GM23248 (cell line): Measurements from ENCODE around the gene NOXA1. TPM values are rescaled to one million over a fixed set of nuclear protein-coding genes. Genes with fewer than 3 reads are reported as not detected.

Experiments used
- DNase-seq: peaks from one replicate; pipeline ENCODE4 v3.0.0-alpha.2; 2015
- H2AFZ ChIP-seq: fragments of 200-600 bp; sonication (generic); 2 replicates; pipeline ENCODE4 v1.6.1; 2016; ENCODE audit warnings: antibody characterized with exemption
- H3F3A ChIP-seq: fragments of 200-600 bp; sonication (generic); 2 replicates; pipeline ENCODE4 v1.6.1; 2016; ENCODE audit warnings: mild to moderate bottlenecking, antibody characterized with exemption, mixed run types; ENCODE audit not compliant: insufficient read depth
- H3K27ac ChIP-seq: fragments of 200-600 bp; sonication (generic); 2 replicates; pipeline ENCODE4 v1.5.1; 2016; ENCODE audit warnings: mild to moderate bottlenecking
- H3K27me3 ChIP-seq: fragments of 200-600 bp; sonication (generic); replicated peaks from 2 replicates; pipeline ENCODE4 v1.6.1; 2016; ENCODE audit warnings: mild to moderate bottlenecking; ENCODE audit not compliant: insufficient read depth
- H3K36me3 ChIP-seq: fragments of 200-600 bp; sonication (generic); 2 replicates; pipeline ENCODE4 v1.6.1; 2016; ENCODE audit warnings: low read depth, mild to moderate bottlenecking
- H3K4me1 ChIP-seq: fragments of 200-600 bp; sonication (generic); 2 replicates; pipeline ENCODE4 v1.6.1; 2016; ENCODE audit warnings: mild to moderate bottlenecking; ENCODE audit not compliant: insufficient read depth
- H3K4me2 ChIP-seq: fragments of 200-600 bp; sonication (generic); one replicate; pipeline ENCODE4 v1.6.1; 2016; ENCODE audit warnings: mild to moderate bottlenecking; ENCODE audit not compliant: unreplicated experiment
- H3K4me3 ChIP-seq: fragments of 200-600 bp; sonication (generic); 2 replicates; pipeline ENCODE4 v1.5.1; 2016; ENCODE audit warnings: mild to moderate bottlenecking
- H3K79me2 ChIP-seq: fragments of 200-600 bp; sonication (generic); 2 replicates; pipeline ENCODE4 v1.6.1; 2016; ENCODE audit warnings: mild to moderate bottlenecking; ENCODE audit not compliant: insufficient read depth
- H3K9ac ChIP-seq: fragments of 200-600 bp; sonication (generic); 2 replicates; pipeline ENCODE4 v1.6.1; 2016; ENCODE audit warnings: mild to moderate bottlenecking
- H3K9me2 ChIP-seq: fragments of 200-600 bp; sonication (generic); 2 replicates; pipeline ENCODE4 v1.6.1; 2016; ENCODE audit warnings: mixed run types, mild to moderate bottlenecking, moderate library complexity; ENCODE audit not compliant: insufficient read depth
- H3K9me3 ChIP-seq: fragments of 200-600 bp; sonication (generic); one replicate; pipeline ENCODE4 v1.6.1; 2017; ENCODE audit warnings: low read depth
- H4K20me1 ChIP-seq: fragments of 200-600 bp; sonication (generic); 2 replicates; pipeline ENCODE4 v1.6.0; 2016; ENCODE audit not compliant: insufficient read depth
- EZH2 ChIP-seq: fragments of 200-600 bp; sonication (generic); IDR thresholded peaks from 2 replicates; pipeline ENCODE4 v1.6.1; 2018; ENCODE audit warnings: antibody characterized with exemption, mild to moderate bottlenecking; ENCODE audit not compliant: insufficient read depth, poor library complexity, severe bottlenecking
- EZH2phosphoT487 ChIP-seq: fragments of 200-600 bp; sonication (generic); IDR thresholded peaks from 2 replicates; pipeline ENCODE4 v1.6.1; 2018; ENCODE audit warnings: antibody characterized with exemption, moderate library complexity, mild to moderate bottlenecking, low read depth; ENCODE audit not compliant: insufficient read depth
- WGBS, 2 experiments: methylation state at CpG; one replicate each; pipeline ENCODE4 v1.1.6; 2015 to 2017; ENCODE audit warnings: low lambda C conversion rate in 2 of 2, low coverage in 1 of 2; ENCODE audit errors: missing lambda C conversion rate in 2 of 2; 5-methylcytosine and 5-hydroxymethylcytosine counted together
- in situ Hi-C: fragments of 300-500 bp; cut with MboI; formaldehyde crosslinking; loops from 2 replicates; pipeline ENCODE4 v1.15.0; 2020
- polyA plus RNA-seq: library from polyadenylated mRNA; unstranded; fragments of >200 nt; fragmentation: Nextera tagmentation; extraction: Ambion mirVana; gene quantifications from 2 replicates; pipeline ENCODE4 v1.2.1, GENCODE V29; 2016
- total RNA-seq: library from RNA; depleted of rRNA; stranded (reverse); fragments of >200 nt; shearing (Covaris generic); gene quantifications from 2 replicates; pipeline ENCODE4 v1.2.3, GENCODE V29; 2014

The NOXA1 gene
- total and polyA plus RNA-seq, 2 experiments from 2014 or later, result 0.32 to 0.39 TPM

GRCh38 chr9:137436761-137437600, 13.8 kb downstream of the NOXA1 start:
- H3K36me3 ChIP-seq, result no peaks in the 10 kb centered on the region
- no peaks in the 10 kb centered on the region for H3K27me3 ChIP-seq
- WGBS, 2 experiments, result 75 to 84% methylated on average over 19 to 23 of the region's 24 CpGs
- TF ChIP-seq EZH2phosphoT487 (no peak), EZH2 (no peak)
- in situ Hi-C loops, result no loop called here
- H3K4me1 ChIP-seq, result no peaks in the 10 kb centered on the region
- no peak overlapping the region for H2AFZ ChIP-seq
- no peak overlapping the region for H3K4me2 ChIP-seq
- H3F3A ChIP-seq, result no peaks in the 10 kb centered on the region
- no peak overlapping the region for H3K9ac ChIP-seq
- no peaks in the 10 kb centered on the region for H3K79me2 ChIP-seq
- H4K20me1 ChIP-seq, result no peaks in the 10 kb centered on the region
- H3K4me3 ChIP-seq, result no peak overlapping the region
- H3K9me2 ChIP-seq, result no peaks in the 10 kb centered on the region
- H3K27ac ChIP-seq, result no peak overlapping the region
- H3K9me3 ChIP-seq, result no peaks in the 10 kb centered on the region
- no peak for DNase-seq

GRCh38 chr9:137437691-137438590, 14.7 kb downstream of the NOXA1 start:
- no peaks in the 10 kb centered on the region for H3K4me1 ChIP-seq
- no peaks in the 10 kb centered on the region for H3K36me3 ChIP-seq
- no peaks in the 10 kb centered on the region for H3K9me2 ChIP-seq
- no peaks in the 10 kb centered on the region for H4K20me1 ChIP-seq
- no peak overlapping the region for H2AFZ ChIP-seq
- H3K4me2 ChIP-seq, result no peak overlapping the region
- no peak overlapping the region for H3K27ac ChIP-seq
- no peaks in the 10 kb centered on the region for H3K9me3 ChIP-seq
- H3K79me2 ChIP-seq, result no peaks in the 10 kb centered on the region
- H3K4me3 ChIP-seq, result no peak overlapping the region
- no peaks in the 10 kb centered on the region for H3F3A ChIP-seq
- WGBS, 2 experiments, result 75 to 80% methylated on average over 29 of the region's 40 CpGs
- H3K27me3 ChIP-seq, result no peaks in the 10 kb centered on the region
- in situ Hi-C loops, result no loop called here
- H3K9ac ChIP-seq, result no peak overlapping the region
- TF ChIP-seq EZH2phosphoT487, result no peak
- TF ChIP-seq EZH2, result no peak
- DNase-seq, result no peak

- Histone ChIP-seq H3K4me3 (no peak overlapping the region), H2AFZ (no peak overlapping the region), H3K27me3 (no peaks in the 10 kb centered on the region), H3K4me2 (no peak overlapping the region), H3K4me1 (no peaks in the 10 kb centered on the region), H3K9me3 (no peaks in the 10 kb centered on the region), H3K27ac (no peak overlapping the region), H3F3A (no peaks in the 10 kb centered on the region), H3K9me2 (no peaks in the 10 kb centered on the region), H3K9ac (no peak overlapping the region), H3K36me3 (no peaks in the 10 kb centered on the region), H4K20me1 (no peaks in the 10 kb centered on the region), H3K79me2 (no peaks in the 10 kb centered on the region)
- no peak for DNase-seq
- 60 to 62% methylated on average over 9 to 20 of the region's 22 CpGs for WGBS, 2 experiments
- in situ Hi-C loops, result no loop called here
- no peak for TF ChIP-seq EZH2phosphoT487
- TF ChIP-seq EZH2, result no peak
Observed at GRCh38 chr9:137438591-137439157, 15.5 kb downstream of the NOXA1 start.

- no peaks in the 10 kb centered on the region for H3K9me3 ChIP-seq
- no peaks in the 10 kb centered on the region for H3F3A ChIP-seq
- H3K27me3 ChIP-seq, result no peaks in the 10 kb centered on the region
- no peaks in the 10 kb centered on the region for H3K9me2 ChIP-seq
- no peak overlapping the region for H3K4me2 ChIP-seq
- H3K36me3 ChIP-seq, result no peaks in the 10 kb centered on the region
- H3K4me3 ChIP-seq, result no peak overlapping the region
- no peaks in the 10 kb centered on the region for H3K4me1 ChIP-seq
- no peak overlapping the region for H2AFZ ChIP-seq
- H3K27ac ChIP-seq, result no peak overlapping the region
- H4K20me1 ChIP-seq, result no peaks in the 10 kb centered on the region
- TF ChIP-seq EZH2phosphoT487, result no peak
- no peak for TF ChIP-seq EZH2
- H3K9ac ChIP-seq, result no peak overlapping the region
- no peaks in the 10 kb centered on the region for H3K79me2 ChIP-seq
- in situ Hi-C loops, result no loop called here
- no peak for DNase-seq
- WGBS, 2 experiments, result 62 to 65% methylated on average over 18 of the region's 18 CpGs
Observed at GRCh38 chr9:137439158-137439714, 16.0 kb downstream of the NOXA1 start.
